ENCODE data around the gene IFT122.
"Not testable (repeated sequence)": the region's sequence is repeated elsewhere in the genome, so short reads cannot be mapped to it uniquely, and the experiment has no call there.

Gene IFT122

GRCh38 chr3:129540776-129541516, 100.9 kb downstream of the IFT122 start:
- no peak for DNase-seq (ENCODE audit: low spot score)

- no peak for DNase-seq (ENCODE audit: low spot score)
Measured at GRCh38 chr3:129542747-129543146, 102.7 kb downstream of the IFT122 start.

GRCh38 chr3:129543156-129543790, 103.2 kb downstream of the IFT122 start, which contains the start of gene H1-8:
TSS of gene H1-8 (plus strand) at chr3:129543175. CDS start at chr3:129543219, 44 bp downstream.
- no peak for DNase-seq (ENCODE audit: low spot score)

GRCh38 chr3:129543999-129544398, 104.0 kb downstream of the IFT122 start:
- DNase-seq (ENCODE audit: low spot score), result no peak

- DNase-seq (ENCODE audit: low spot score), result not testable (repeated sequence)
Measured at GRCh38 chr3:129545951-129546350, 105.9 kb downstream of the IFT122 start.

- DNase-seq (ENCODE audit: low spot score), result no peak
Measured at GRCh38 chr3:129547241-129547640, 107.2 kb downstream of the IFT122 start.

GRCh38 chr3:129548104-129548965, 108.3 kb downstream of the IFT122 start:
- DNase-seq (ENCODE audit: low spot score), result peak; percentile 14

GRCh38 chr3:129549006-129549800, 109.2 kb downstream of the IFT122 start:
- no peak for DNase-seq (ENCODE audit: low spot score)

GRCh38 chr3:129549805-129550204, 109.8 kb downstream of the IFT122 start:
- DNase-seq (ENCODE audit: low spot score), result no peak

GRCh38 chr3:129552287-129553050, 112.4 kb downstream of the IFT122 start:
- DNase-seq (ENCODE audit: low spot score), result no peak

GRCh38 chr3:129553171-129553570, 113.1 kb downstream of the IFT122 start:
- DNase-seq (ENCODE audit: low spot score), result no peak

GRCh38 chr3:129553719-129554118, 113.7 kb downstream of the IFT122 start:
- DNase-seq (ENCODE audit: low spot score), result no peak

- DNase-seq (ENCODE audit: low spot score), result no peak
Measured at GRCh38 chr3:129554356-129555152, 114.5 kb downstream of the IFT122 start.

- DNase-seq (ENCODE audit: low spot score), result no peak
Measured at GRCh38 chr3:129555153-129555550, 115.1 kb downstream of the IFT122 start.

- no peak for DNase-seq (ENCODE audit: low spot score)
Measured at GRCh38 chr3:129555616-129556357, 115.8 kb downstream of the IFT122 start.

- no peak for DNase-seq (ENCODE audit: low spot score)
Measured at GRCh38 chr3:129556358-129556695, 116.3 kb downstream of the IFT122 start.

- no peak for DNase-seq (ENCODE audit: low spot score)
Measured at GRCh38 chr3:129556890-129557547, 117.0 kb downstream of the IFT122 start.

- DNase-seq (ENCODE audit: low spot score), result no peak
Measured at GRCh38 chr3:129557548-129557894, 117.5 kb downstream of the IFT122 start.

All from SW480 (cell line).